ENCODE measurements around the gene ZNF439.
"Not testable (repeated sequence)": the region's sequence is repeated elsewhere in the genome, so short reads cannot be mapped to it uniquely, and the experiment has no call there.

ZNF439 gene

GRCh38 chr19:11872624-11873023 lies 24.1 kb downstream of the ZNF439 start:
- DNase-seq: no peak

- no peak for DNase-seq
These were observed 25.2 kb downstream of the ZNF439 start for GRCh38 chr19:11873762-11874161.

- peak; percentile 49 for DNase-seq
These were observed 31.3 kb downstream of the ZNF439 start for GRCh38 chr19:11879687-11880266.

- DNase-seq: no peak
These were observed 32.1 kb downstream of the ZNF439 start for GRCh38 chr19:11880598-11880997.

GRCh38 chr19:11881151-11881800 lies 32.8 kb downstream of the ZNF439 start:
- DNase-seq: peak; percentile 54

GRCh38 chr19:11882606-11883005 lies 34.1 kb downstream of the ZNF439 start:
- no peak for DNase-seq

GRCh38 chr19:11887234-11887610 lies 38.7 kb downstream of the ZNF439 start:
- DNase-seq: no peak

GRCh38 chr19:11887611-11888531 lies 39.3 kb downstream of the ZNF439 start, which contains the start of gene ZNF69:
Gene ZNF69, plus strand, starts transcription at chr19:11887782. Its CDS starts 142 bp downstream, at chr19:11887924.
- DNase-seq: peak; percentile 51

- not testable (repeated sequence) for DNase-seq
These were observed 41.4 kb downstream of the ZNF439 start for GRCh38 chr19:11889901-11890300.

- no peak for DNase-seq
These were observed 42.1 kb downstream of the ZNF439 start for GRCh38 chr19:11890634-11891033.

- no peak for DNase-seq
These were observed 46.3 kb downstream of the ZNF439 start for GRCh38 chr19:11894851-11895250.

- DNase-seq: no peak
These were observed 53.7 kb downstream of the ZNF439 start for GRCh38 chr19:11902228-11902627.

- DNase-seq: no peak
These were observed 57.4 kb downstream of the ZNF439 start for GRCh38 chr19:11905928-11906327.

- not testable (repeated sequence) for DNase-seq
These were observed 63.4 kb downstream of the ZNF439 start for GRCh38 chr19:11911937-11912336.

GRCh38 chr19:11914417-11915051 lies 66.0 kb downstream of the ZNF439 start:
- DNase-seq: not testable (repeated sequence)

Measured in stimulated activated CD4-positive, alpha-beta T cell treated with anti-CD3 and anti-CD28 coated beads, Interleukin-1b, Interleukin-23, amount 100 ng/mL, for 48 hours (primary cell).